HL-60/S4 treated with retinoic acid at 250 ng/mL for 4 days and 3 days (cell line): ENCODE data around the gene C14orf93.

ENCODE experiments used
- in situ Hi-C: fragments of 300-500 bp; cut with MboI; formaldehyde crosslinking; loops from 2 replicates; pipeline ENCODE4 v1.7.0; 2022; ENCODE audit warnings: low sequenced_read_pairs

C14orf93 gene, protein sequence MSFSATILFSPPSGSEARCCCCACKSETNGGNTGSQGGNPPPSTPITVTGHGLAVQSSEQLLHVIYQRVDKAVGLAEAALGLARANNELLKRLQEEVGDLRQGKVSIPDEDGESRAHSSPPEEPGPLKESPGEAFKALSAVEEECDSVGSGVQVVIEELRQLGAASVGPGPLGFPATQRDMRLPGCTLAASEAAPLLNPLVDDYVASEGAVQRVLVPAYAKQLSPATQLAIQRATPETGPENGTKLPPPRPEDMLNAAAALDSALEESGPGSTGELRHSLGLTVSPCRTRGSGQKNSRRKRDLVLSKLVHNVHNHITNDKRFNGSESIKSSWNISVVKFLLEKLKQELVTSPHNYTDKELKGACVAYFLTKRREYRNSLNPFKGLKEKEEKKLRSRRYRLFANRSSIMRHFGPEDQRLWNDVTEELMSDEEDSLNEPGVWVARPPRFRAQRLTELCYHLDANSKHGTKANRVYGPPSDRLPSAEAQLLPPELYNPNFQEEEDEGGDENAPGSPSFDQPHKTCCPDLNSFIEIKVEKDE

DNA sequence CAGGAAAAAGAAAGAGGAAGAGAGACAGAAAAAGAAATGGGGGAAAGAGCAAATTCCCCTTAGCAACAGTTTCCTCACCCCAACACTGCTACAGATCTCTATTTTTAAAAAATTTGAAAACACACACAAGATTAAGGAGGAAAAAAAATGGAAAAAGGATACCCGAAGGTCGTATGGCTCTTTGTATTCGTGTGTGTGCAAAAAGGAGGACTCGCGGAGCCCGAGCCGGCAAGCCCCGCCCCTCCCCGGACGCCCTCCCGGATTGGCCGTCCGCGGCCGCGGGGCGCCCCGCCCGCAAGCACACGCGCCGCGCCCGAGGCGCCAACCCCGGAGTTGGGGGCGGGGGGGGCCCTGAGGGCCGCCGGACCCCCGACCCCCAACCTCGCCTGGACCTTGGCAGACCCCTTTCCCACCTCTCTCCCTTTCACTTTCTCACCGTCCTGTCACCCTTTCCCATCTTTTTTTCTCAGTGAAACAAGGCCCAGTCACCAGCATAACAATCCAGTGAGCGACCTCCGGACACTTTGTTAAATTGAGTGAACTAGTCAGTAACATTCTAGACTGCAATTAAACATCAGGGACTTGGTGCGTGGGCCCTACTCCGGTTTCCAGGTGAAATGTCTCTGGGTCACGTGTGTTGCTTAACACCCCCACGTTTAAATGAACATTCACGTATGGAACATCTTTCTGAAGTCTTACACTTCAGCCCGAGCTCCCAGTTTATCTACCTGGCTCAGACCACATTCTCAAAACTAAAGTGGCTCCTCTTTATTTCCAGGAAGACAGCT is at the start of gene C14orf93:
Gene C14orf93, minus strand, starts transcription at position 205 of the 788 bp plus-strand sequence. CDS start 11,120 bp downstream, outside the sequence.
- in situ Hi-C loops: no loop called here

DNA sequence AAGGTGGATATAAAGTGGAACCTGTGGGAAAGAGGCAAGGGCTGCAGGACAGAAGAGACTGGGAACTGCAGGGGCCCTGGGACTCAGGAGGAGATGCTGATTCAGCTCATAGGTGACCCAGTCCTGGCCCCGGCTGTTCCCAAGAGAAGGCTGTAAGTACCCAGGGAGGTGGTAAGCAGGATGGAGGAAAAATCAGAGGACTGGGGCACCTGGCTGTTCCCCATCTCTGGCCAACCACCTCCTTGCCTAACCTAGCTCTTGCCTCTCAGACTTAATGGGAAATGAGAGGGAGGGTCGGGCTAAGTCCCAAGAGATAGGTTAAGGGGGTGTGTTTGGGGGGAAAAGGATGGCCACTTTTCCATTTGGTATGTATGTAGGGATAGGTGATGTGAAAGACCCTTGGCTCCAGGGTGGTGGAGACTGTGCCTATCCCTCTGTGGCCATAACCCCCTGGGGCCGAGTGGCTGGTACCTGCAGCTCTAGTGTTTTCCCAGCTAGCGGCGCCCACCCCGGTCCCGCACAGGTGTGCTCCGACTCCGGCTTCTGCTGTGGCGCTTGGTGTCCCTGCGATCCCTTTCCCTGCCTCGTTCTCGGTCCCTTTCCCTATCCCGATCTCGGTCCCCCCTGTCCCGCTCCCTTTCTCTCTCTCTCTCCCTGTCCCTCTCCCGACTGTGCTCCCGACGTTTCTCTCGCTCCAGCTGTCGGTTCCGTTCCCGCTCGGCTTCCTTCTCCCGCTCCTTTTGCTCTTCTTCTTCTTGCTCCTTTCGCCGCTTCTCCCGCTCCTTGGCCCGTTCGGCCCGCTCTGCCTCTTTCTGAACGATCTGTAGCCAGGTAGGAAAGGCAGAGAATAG is 48.9 kb upstream of the C14orf93 start:
- in situ Hi-C loops: no loop called here

DNA sequence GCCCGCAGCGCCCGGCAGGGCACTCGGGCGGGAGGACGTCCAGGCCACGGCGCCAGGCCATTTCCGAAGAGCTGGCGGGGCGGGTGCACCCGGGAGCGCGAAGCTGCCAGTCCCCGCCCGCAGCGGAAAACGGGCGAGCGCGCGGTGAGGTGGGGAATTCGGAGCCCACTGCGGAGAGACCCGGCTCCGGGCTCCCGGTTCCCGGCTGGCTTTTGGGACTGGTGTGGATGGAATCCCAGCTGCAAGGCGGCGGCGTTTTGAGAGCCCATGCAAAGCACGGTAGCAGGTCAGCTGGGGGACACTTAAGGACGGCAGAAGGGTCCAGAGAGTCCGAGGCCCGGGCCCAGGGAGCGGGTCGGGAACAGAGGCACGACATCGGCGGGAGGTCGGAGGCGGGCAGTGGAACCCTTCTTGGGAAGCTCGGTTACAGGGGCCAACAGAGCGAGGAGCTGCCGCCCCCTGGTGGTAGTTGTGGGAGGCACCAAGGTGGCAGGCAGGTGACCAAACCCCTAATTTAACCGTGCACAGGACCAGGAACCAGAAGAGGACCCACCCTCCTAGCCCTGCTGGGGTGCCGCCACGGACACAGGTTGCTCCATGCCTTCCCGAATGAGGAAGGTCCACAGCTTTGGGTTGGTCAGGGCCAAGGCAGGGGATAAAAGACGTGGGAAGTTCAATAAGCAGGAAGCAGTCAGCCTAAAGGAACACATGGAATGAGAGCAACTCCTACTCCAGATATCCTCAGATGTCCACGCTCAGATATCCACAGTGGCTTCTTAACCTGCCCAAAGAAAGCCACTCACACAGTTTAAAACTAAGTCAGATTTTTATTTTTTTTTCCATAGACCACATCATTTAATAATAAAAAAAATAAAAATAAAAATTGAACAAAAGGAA is 48.1 kb upstream of the C14orf93 start:
- in situ Hi-C loops: no loop called here

DNA sequence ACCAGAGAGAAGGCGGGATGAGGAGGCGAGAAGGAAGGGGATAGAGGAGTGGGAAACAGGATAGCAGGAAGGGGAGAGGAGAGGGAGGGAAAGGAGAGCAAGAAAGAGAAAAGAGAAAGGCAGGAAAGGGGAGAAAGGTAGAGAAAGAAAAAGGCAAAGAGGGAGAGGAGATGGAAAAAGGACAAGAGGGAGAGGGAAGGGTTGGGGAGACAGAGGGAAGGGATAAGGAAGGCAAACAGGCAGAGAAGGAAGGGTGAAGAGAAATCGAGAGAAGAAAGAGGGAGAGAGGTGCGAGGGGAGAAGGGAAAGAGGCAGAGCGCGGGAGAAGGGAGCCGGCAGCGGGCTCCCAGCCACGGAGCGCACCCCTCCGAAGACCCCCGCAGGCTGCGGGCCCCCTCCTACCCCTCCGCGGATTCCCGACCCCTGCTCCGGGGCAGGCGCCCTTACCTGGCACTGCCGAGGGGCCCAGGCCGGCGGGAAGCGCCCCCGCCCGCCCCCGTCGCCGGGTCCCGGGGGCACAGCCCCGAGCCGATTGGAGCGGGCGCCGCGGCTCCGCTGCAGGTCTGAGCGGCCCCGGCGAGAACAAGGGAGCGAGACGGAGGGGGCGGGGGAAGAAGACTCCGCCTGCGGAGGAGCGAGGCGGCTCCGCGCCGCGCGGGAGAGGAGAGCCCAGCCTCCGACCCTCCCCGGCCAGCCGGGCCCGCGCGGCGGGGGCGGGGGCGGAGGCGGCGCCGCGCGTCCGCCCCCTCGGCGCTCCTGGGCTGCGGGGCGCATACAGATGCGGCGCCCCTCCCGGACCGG is 47.2 kb upstream of the C14orf93 start, which contains the start of gene CDH24:
Gene CDH24, minus strand, starts transcription at position 565 of the 801 bp plus-strand sequence. CDS start 1,787 bp downstream, outside the sequence.
- in situ Hi-C loops: no loop called here

DNA sequence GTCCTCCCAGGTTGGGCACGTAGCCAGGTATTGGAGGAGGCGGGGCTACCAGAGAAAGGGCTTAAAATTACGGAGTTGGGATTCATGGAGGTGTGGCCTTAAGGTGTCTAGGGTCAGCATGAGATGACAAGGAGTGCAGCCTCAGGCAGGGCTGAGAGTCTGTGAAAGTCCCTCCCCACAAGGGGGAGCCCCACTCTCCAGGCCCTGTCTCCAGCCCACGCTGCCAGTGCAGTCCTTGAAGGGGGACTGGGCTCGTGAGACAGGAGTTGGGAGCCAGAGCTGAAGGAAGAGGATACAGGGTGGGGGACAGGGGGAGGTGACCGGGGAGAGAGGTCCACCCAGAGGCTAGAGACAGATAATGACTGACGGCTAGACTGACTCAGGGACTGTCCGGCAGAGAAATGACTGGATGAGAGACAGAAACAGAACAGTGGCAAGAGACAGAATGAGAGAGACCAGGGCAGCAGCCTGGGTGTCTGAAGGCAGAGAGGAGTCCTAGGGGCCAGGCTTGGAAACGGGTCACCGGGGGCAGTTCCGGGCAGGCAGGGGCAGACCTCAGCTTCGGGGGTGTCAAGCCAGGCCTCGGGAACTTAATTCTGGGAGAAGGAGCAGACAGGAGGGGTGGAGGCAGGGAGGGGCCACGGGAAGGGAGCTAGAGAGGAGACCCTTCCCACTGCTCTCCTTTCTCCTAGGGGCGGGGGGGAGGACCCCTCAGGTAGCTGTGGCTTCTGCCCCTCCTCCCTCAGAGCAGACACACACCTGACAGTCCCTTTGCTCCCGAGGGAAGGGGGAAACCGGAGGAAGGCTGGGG is 46.4 kb upstream of the C14orf93 start:
- in situ Hi-C loops: no loop called here

DNA sequence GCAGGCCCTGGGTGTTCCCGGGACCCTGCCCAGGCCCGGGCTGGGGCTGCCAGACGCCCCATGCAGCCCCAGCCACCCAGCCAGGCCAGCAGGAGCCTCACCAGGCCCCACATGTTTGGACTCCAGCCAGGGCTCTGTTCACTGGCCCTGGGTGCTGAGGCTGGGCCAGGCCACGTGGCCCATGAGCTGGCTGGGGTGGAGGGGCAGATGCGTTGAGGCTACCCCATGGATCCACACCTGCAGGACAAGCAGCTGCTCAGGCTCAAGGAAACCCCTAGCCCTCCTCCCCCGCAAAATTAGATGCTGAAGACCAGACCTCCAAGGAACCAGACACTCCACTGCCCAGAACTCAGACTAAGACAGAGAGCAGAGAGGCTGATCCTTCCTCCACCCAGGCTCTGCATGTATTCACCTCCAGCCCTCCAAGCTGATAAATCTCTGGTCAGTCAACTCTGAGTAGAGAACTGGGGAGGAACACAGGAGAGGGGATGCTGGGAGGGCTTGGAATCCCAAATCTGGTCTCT is 45.7 kb upstream of the C14orf93 start:
- in situ Hi-C loops: no loop called here

DNA sequence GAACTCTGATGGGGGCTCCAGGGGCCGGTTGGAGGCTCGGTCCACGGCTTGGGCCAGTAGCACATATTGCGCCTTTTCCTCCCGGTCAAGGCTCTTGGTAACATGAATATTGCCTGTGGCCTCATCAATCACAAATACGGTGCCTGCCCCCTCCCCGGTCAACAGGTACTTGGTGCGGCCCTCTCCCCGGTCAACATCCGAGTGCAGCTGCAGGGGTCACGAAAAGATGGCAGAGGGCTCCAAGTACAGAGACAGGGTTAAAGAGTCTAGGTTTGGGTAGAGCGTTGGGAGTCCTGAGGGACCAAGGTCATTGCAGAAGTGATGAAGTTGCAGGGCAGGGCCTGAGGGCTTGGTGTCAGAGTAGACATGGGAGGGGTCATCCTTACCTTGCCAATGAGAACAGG is 45.2 kb upstream of the C14orf93 start:
- in situ Hi-C loops: no loop called here

DNA sequence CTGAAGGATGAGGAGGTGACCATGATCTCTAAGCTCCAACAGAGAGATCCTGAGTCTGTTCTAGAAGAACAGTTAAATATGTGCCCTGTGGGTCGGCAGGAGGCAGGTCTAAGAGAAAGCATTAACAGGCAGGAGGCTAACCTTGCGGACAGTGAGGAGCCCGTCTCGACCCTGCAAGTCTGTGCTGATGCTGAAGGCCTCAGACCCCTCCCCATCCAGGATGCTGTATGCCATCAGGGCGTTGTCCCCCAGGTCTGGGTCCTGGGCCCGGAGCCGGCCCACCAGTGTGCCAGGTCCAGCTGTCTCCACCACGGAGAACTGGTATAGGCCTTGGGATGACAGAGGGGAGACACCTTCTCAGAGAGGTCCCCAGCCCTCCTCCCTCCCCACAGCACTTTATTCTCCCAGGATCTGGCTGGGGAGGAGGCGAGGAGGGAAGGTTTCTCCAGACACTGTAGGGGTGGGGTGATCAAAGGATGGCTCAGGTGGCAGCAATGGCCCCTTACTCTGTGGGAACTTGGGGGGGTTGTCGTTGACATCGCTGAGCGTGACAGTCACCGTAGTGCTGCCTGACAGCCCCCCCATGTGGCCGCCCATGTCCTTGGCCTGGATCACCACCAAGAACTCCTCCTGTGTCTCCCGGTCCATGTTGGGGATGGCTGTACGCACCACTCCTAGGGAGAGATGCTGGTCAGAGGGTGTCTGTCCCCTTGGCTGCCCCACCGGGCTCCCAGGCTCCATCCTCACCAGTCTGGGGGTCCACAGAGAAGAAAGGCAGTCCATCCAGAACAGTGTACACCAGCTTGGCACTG is 44.3 kb upstream of the C14orf93 start:
- in situ Hi-C loops: no loop called here

DNA sequence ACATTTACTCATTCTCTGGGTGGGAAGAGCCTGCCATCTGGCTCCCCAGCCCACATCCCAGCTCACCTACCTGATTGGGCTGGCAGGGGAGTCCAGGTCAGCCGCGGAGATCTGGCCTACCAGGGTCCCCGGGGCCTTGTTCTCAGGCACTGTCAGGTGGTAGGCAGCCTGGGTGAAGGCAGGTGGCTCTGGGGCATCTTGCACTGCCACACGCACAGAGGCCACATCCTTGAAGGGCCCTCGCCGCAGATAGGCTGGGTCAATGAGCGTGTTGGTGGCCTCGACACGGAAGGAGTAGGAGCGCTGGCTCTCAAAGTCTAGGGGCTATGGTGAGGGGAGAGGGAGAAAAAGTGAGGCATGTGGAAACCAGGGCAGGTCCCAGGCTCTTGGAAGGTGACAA is 43.5 kb upstream of the C14orf93 start:
- in situ Hi-C loops: no loop called here

DNA sequence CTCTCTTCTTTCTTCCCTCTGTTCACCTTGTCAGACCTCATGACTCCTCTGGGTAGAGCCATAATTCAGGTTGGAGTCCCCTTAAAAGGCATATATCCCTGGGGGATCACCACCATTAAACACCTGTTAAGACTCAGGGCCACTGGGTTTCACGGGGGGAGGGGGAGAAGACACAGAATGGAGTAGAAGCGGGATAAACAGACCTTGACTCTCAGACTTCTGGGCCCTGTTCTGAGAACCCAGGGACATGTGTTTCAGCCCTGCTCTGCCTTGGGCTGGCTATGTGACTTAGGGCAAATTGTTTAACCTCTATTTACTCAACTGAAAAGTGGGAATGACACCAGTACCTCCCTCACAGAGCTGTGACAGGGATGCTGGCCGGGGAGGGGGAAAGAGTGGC is 42.7 kb upstream of the C14orf93 start:
- in situ Hi-C loops: no loop called here

DNA sequence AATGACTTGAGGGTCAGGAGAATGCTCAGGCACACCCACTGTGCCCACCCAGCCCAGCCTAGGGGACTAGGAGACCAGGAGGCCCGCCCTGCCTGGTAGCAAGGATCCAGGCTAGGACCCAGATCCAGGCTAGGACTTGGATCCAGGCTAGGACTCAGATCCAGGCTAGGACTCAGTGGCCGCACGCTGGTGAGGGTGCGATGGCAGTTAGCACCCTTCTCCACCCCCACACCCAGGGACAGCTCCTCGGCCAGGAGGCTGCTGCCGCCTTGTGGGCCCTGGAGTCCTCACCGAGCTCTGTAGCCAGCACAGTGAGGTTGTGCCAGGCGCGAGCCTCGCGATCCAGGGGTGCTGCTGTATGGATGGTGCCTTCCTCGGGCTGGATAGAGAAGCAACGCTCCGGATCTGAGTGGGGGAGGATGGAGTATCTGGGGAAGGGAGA is 42.3 kb upstream of the C14orf93 start:
- in situ Hi-C loops: no loop called here

DNA sequence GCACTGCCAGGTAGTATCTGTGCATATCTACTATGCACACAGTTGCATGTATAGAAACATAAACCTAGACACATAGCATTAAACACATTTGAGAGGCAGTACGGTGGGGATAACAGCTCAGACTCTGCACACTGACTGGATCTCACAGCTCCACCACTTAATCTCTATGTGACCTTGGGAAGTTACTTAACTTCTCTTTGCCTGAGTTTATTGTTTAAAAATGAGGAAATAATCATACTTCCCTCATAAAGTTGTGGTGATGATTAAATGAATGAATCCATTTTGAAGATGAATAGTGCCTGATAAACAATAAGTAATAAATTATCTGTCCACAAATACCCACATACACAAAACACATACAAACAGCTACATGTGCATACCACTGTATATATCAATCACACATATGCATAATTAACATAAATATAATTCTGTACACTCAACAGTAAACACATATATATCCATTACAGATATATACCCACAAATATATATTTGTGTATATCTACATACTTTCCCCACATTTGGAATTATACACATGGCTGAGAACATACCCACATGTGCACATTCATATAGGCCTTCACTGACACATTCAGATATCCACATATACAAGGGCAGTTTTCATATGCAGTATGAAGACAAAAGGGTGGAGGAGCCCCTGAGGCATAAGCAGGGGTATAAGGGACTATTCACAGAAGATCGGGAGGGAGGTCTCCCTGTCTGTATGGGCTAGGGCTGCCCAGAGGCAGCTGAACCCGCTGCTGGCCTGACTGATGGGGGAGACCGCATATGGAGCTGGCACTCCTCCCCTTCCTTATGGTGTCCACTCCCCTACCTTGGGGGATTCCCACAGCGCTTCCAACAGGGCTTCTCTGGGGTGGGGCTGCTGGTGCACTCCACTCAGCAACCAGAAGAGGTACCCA is 41.5 kb upstream of the C14orf93 start:
- in situ Hi-C loops: no loop called here

DNA sequence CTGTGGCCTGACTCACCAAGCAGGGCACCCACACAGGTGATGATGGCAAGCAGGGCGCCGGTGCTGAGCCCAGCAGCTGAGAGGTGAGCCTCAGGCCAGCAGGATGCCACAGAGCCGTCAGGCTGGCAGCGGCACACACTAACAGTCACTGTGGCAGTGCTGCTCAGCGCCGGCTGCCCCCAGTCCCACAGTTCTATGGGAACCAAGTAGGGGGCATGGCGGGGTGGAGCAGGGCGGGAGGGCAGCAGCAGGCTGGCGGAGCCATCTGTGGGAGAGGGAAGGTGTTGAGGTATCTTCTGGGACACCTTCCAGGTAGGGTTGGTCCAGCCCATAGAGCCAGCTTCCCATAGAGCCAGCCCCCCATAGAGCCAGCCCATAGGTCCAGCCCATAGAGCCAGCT is 39.1 kb upstream of the C14orf93 start:
- in situ Hi-C loops: no loop called here

DNA sequence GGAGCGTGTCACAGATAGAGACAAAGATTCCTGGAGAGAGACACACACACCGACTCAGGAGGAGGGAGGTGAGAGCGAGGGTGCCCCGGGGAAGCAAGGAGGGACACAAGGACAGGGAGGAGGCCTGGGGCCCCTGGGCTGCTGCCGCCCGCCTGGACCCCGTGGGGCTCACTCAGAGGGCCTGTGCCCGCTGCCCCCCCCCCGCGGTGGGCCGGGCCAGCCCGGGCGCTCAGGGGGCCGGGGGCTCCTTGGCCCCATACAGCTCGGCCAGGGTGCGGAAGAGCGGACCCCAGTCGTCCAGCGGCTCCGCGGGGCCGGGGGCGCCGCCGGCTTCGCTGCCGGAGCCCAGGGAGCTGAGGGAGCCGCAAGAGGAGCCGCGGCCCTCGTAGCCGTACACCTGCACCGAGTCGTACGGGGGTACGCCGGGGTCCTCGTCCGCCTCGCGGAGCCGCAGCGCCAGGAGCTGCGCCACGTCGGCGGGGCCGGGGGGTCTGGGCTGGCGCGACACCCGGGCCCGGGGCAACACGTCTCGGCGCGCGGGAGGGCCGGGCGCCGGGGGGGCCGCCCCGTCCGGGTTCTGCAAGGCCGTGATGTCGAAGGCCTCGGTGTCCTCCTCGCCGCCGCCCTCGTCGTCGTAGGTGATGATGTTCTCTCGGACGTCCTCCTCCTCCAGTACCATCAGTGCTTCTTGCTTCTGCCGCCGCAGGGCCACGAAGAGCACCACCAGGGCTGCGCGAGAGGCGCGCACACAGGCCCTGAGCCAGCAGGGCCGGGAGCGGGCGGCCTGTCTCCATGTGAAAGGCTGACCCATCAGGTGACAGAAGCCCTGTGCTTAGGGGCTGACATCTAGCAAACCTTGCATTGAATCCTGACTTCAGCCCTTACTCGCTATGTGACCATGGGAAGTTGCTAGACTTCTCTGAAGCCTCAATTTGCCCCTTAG is 38.1 kb upstream of the C14orf93 start:
- in situ Hi-C loops: no loop called here
